ENCODE measurements around the gene FGF18. TPM values are rescaled to one million over a fixed set of nuclear protein-coding genes. Genes with fewer than 3 reads are reported as not detected.
A peak's percentile ranks its signal among the peaks of the same experiment; 100 is the strongest.

Gene FGF18
- polyA plus RNA-seq, 4 donors, result 0.22 to 0.81 (median 0.39) TPM

DNA sequence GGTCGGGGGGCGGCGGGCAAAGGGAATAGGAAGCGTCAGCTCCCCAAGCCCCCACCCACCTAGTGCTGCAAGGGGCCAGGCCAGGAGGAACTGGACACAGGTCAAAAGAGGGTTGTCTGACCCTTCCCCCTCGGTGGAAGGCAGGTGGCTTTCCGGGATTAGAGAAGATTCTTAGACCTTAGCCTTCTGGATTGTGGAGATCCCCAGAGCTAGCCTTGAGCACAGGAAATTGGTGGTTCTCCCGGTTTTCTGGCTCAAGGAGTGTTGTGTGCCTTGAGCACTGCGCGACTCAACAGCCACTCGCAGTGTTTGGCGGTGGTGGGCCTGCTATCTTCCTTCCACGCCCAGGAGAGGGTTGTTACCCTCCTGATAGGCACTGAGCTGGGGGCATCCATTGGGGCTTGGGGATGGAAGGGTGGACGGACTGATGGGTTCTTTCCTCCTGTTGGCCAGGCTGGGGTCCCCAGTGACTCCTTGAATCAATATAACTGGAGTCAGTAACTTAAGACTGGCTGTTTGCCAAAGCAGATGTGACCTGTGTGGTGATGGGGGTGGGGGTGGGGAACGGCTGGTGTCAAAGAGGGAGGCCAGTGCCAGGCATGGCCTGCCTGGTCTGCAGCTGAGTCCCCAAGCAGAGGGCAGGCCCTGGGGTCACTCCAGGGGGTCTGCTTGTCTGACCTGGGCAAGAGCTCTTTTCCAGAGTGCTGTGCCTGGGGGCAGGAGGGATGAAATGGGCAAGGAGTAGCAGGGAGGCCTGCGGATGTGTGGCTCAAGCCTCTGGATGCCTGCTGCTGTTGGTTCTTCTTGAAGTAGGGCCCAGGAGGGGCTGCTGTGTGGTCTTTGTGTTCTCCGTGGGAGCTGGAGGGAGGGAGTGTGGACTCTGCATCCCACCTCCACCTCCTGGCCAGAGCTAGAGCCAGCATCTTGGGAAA, 2.1 kb downstream of the FGF18 start:
- no peak for DNase-seq (ENCODE audit: low read depth in 4 of 4, low spot score in 2 of 4)

DNA sequence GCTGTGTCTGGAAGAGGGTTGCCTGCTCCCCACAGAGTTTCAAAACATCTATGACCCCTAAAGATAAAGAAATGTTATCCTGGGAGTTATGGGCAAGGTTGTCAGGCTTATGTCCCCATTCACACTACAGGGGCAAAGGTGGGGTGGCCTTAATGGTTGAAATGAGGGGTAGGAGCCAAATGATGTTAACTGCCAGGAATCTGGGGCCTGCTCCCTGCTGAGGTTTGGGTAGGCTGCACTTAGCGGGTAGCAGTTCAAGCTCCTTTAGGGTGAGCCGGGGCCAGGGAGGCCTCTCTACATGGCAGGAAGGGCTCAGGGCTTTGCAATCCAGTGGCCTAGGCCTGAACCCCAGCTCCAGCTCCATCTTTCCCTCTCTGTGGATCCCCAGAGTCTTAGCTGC, 3.0 kb downstream of the FGF18 start:
- DNase-seq (ENCODE audit: low read depth in 4 of 4, low spot score in 2 of 4), result no peak

DNA sequence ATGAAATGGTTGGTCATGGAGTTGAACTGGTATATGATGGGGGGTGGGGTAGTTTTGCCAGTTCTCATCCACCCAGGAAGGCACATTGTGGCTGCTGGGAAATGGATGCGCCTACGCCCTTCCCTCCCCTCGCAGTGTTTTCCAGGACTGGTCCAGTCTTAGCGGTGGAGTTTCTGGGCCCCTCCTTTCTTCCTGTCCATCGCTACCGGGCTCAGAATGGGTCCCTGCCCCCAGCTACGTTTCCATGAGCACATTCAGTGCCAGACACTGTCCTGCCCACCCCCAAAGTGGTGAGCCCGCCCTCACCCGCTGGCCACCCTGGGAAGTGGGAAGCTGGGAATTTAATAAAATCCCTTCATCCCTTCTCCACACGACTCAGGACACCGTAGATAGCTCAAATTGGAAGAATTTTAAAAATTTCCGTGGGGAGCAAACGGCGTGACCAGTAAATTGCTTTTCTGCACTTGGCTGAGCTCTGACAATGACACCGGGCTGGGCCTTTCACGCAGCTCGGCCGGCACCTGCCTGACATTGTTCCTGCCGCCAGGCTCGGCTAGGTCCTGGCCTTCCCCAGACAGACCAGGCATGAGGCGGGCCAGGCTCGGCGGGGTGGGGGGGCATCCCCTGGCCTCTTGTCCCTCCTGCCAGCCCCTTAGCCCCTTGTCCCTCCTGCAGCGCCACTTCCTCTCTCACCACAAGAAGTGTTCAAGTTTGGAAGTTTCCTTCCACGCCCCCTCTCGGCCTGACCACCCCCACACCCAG, 3.6 kb downstream of the FGF18 start:
- DNase-seq (ENCODE audit: low read depth in 4 of 4, low spot score in 2 of 4), result peak in 1 of 4 donors; percentile 21

DNA sequence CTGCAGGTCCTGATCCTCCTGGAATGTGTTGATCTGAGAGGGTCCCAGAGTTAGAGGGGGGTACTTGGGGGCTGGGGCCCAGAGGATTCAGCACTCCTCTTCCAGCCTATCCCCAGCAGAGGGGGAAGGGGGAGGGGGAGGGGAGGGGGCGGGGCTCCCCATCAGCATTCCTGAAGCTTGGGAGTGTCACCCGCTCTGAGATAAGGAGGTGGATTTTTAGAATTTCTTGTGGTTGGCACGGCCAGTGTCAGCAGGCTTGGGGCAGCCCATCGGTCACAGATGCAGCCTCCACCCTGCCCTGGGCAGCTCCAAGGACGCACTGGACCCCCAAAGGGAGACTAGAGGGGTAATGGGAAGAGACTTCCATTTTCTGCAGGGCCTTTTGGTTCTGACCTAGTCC, 5.3 kb downstream of the FGF18 start:
- no peak for DNase-seq (ENCODE audit: low read depth in 4 of 4, low spot score in 2 of 4)

DNA sequence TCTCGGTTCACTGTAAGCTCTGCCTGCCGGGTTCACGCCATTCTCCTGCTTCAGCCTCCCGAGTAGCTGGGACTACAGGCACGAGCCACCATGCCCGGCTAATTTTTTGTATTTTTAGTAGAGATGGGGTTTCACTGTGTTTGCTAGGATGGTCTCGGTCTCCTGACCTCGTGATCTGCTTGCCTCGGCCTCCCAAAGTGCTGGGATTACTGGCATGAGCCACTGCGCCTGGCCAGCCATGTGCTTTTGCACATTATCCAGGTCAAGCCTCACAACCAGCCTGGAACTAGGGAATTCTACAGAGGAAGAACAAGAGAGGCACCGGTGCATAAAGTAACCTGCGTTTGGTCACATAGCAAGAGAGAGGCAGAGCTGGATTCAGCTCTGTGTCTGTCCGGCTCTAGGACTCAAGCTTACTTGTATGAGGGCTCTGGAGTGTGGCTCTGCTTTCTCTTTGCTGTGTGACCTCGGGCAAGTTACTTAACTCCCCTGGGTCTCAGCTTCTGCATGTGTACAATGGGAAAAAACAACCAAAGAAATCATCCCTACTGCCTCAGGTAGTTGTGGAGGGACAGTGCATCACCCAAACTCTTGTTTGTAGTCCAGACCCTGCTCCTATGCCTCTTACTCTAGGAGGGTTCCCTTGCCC, 6.3 kb downstream of the FGF18 start:
- no peak for DNase-seq (ENCODE audit: low read depth in 4 of 4, low spot score in 2 of 4)

DNA sequence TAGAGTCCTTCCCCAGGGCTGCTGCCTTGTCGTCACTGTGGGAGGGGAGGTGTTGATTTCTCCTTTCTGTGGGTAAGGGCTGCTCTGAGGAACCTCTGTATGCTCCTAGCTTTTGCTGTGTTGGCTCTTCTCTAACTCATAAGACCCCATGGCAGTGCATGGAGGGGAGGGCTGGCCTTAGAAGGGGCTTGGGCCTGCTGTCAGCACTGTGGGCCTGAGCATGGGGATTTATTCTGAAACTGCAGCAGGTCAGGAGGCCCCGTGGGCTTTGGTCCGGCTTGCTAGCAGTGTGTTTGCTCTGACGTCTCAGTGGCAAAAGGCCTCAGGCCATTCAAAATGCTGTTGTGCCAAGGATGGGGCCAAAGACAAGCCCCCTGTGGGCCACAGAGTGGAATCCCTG, 6.8 kb downstream of the FGF18 start:
- DNase-seq (ENCODE audit: low read depth in 4 of 4, low spot score in 2 of 4), result no peak

DNA sequence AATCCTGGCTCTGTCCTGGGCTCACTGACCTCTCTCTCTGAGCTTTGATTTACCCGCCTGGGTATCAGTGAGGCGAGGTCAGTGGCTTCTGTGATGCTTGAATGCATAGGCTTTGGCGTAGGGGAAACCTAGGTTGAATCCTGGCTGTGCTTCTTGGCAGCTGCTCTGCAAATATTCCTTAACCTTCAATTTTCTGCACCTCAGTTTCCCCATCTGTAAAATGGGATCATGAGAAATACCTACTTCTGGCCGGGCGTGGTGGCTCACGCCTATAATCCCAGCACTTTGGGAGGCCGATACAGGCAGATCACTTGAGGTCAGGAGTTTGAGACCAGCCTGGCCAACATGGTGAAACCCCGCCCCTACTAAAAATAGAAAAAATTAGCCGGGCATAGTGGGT, 7.2 kb downstream of the FGF18 start:
- DNase-seq (ENCODE audit: low read depth in 4 of 4, low spot score in 2 of 4), result no peak

DNA sequence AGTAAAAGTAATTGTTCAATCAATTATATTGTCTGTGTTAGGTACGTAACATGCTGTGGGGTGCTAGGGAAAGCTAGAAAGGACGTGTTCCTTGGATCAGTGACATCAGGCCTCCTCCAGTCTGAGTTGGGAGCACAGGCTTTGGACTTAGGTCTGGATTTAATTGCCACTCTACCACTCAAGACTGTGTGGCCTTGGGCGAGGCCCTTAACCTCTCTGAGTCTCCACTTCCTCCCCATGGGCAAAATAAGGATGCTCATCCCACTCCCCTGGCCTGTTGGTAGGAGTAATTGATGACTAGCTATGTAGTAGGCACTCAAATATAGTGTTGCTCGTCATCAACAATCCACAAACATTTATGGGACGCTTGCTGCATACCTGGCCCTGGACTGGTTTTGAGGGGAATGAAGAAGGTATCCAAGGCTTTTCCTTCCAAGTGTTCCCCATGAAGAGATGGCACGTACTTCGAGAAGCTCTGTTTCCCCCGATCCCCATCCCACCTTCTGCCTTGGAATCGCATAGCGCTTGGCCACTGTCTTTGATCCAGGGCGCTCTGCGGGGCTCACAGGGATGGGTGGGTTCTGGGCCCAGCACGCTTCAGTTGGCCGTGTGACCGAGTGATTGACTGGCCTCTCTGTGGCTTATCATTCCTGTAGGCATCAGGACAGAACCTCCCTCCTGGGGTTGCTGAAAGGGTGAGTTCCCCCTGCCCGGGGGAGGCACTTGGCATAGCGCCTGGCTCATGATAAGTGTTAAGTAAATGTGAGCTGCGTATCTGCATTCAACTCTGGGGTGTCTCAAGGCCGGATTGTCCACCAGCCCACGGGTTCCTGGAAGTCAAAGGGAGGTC, 8.1 kb downstream of the FGF18 start:
- DNase-seq (ENCODE audit: low read depth in 4 of 4, low spot score in 2 of 4), result no peak

DNA sequence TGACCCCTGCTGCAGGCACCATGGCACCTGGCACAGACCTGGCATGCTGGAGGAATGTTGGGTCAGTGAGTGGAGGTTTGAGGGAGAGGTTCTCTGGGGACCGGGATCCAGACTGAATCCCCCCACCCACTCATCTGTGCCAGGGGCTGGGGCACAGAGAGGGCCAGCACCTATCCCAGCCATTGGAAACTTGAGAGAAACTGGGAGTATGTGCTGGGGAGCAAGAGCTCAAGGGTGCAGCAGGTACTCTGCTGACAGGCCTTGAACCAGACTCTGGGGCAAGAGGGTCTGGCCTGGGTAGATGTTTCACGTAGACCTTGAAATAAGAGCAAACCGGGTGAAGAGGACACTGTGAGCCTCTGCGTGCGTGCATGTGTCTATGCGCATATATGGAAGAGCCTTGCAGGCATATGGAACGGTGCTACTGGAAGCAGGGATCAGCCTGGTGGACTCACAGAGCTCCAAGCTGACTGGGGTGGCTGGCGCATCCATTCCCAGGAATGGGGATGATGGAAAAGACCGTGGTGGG, 8.8 kb downstream of the FGF18 start:
- DNase-seq (ENCODE audit: low read depth in 4 of 4, low spot score in 2 of 4), result no peak

DNA sequence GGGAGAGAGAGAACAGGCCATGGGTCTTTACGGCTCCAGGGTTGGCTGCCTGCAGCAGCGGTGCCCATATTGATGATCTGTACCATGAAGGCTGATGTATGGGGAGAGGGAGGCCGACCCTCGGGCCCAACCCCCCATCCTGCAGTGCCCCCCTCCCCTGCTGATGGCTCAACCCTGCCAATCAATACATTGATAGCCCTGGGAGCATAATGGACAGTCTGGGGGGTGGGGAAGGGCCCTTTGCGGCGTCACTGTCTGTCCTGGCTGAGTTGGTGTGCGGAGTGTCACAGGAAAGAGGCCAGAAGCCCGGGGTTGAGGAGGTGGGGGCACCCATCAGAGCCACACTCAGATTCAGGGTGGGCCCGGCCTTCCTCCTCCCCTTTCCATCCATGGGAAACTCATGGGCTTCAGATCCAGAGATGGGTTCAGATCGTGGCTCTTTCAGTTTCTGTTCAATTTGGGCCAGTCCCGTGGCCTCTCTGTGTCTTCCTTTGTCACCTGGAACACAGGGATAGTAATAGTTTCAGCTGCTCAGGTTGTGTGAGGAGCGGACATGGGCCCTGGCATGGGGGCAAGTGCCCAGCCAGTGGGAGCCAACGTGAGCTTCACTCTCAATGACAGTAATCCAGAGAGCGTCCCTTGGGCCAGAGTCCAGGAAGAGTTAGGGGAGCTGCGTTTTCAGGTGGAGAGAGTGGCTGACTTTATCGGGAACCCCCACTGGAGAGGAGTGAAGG, 9.5 kb downstream of the FGF18 start:
- no peak for DNase-seq (ENCODE audit: low read depth in 4 of 4, low spot score in 2 of 4)

DNA sequence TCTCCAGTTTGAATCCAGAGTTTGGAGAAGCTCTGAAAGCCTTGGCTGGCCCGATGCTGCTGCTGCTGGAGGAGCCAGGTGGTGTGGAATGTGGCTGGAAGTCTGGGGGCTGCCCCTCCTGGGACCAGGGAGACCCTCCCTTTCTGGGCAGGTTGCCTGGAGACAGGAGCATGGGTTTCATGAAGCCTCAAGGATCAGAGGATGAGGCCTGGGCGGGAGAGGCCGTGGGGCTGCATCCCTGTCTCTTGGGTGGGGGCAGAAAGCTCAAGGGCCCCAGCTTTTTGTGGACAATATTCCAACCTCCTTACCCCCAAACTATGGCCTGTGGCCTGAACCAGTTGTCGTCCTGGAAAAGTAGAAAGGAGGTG, 10.1 kb downstream of the FGF18 start:
- DNase-seq (ENCODE audit: low read depth in 4 of 4, low spot score in 2 of 4), result no peak

DNA sequence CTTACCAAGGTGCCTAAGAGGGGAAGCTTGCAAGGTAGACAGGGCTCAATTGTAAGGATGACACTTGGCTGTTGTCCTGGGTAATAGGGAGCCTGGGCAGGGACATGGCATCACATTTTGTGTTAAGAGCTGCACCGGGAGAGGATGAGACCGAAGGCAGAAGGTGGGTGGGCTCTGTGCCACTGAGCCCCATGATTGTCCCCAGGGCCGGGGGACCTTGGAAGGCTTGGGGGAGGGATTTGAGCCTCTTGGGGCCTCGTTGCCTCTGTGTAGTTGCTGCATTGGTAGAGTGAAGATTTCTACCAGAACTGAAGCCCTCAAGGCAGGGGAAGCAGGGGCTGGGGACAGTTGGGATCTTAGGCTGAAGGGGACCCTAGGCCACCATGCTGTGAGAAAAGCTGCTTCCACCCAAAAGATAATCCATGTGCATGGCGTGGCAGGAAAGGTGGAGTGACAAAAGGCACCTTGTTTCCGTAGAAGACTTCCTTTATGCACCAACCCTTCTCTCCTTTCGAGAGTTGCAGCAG, 11.9 kb downstream of the FGF18 start:
- DNase-seq (ENCODE audit: low read depth in 4 of 4, low spot score in 2 of 4), result no peak

DNA sequence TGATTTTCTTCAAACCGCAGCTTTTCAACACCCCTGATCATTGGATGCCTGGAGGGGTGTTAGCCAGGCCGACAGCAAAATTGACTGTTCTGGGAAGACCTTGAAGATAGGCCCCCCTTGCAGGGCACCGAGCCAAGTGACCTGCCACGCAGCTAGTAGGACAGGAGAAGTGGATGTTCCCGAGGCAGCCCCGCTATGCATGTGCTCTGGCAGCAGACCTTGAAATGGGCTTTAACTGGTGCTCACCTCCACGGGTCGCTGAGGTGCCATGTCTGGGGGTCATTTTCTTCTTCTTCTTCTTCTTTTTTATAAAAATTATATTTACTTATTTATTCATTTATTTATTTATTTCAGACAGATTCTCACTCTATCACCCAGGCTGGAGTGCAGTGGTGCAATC, 12.6 kb downstream of the FGF18 start:
- DNase-seq (ENCODE audit: low read depth in 4 of 4, low spot score in 2 of 4), result no peak

DNA sequence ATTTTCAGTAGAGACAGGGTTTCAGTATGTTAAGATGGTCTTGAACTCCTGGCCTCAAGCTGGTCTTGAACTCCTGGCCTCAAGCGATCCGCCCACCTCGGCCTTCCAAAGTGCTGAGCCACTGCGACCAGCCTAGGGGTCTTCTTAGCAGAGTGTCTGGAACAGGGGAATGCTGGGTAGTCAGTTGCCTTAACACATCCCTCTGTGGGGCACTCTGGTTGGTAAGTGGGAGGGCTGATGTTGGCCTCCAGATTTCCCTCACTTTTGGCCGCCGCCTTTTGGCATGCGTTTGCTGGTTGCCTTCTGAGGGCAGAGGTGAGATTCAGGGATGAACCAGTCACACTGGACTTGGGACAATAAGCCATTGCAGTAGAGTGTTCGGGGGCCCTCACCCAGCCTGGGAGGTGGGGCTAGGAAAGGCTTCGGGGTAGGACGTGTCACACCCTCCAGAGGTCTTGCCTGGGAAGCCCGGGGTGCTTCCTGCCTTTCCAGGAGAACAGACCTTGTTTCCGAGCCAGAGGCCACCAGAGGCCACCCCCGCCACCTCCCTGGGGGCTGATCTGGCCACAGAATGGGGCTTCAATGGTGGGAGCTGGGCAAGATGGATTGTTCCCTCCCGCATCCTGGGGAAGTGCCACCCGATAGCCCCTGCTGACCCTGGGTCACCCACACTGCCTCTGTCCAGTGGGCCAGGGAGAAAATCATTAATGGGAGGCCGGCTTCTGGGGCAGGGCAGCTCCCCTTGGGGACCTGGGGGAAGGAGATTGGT, 13.3 kb downstream of the FGF18 start:
- no peak for DNase-seq (ENCODE audit: low read depth in 4 of 4, low spot score in 2 of 4)

DNA sequence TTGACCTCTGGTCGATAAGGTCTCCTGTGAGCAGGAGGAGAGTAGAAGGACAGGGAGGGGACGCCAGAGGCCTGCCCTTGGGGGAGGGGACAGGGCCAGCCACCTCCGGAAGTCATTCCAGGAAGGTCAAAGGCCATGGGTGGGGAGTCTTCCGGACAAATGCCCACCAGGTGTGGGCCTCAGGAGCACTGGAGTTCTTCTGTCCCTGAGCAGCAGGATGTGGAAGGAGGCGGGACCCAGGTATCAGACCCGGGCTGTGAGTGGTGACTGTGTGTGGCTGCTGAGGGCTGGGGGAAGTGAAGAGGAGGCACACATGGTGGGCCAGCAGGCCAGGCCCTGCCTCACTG, 13.9 kb downstream of the FGF18 start:
- no peak for DNase-seq (ENCODE audit: low read depth in 4 of 4, low spot score in 2 of 4)

DNA sequence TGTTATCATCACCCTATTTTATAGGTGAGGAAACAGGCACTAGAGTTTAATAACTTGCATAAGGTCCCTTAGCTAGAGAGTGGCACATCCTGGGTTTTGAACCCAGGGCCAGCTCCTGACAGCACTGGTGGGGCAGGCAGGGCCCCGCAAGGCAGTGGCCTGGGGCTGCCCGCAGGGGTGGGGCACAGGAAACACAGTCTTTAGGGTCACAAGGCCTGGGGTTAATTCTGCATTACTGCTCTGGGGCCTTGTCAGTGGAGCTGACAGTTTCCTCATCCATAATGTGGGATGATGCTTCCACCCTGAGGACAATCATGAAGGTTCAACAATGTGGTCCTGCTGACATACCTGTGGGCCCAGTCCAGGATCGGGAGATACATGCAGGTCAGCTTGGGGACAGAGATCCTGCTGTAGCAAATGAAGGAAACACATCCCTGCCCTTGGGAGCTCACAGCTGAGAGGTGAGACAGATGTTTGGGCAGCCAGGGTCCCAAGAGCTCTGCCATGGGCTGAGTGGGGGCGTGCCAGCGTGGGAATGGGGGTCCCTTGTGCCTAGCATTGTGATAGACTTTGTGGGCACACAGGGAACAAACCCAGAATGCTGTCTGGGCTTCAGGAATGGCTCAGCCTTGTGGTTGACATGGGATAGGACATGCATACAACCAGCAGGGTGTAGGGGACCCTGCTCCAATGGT, 14.7 kb downstream of the FGF18 start:
- DNase-seq (ENCODE audit: low read depth in 4 of 4, low spot score in 2 of 4), result no peak

DNA sequence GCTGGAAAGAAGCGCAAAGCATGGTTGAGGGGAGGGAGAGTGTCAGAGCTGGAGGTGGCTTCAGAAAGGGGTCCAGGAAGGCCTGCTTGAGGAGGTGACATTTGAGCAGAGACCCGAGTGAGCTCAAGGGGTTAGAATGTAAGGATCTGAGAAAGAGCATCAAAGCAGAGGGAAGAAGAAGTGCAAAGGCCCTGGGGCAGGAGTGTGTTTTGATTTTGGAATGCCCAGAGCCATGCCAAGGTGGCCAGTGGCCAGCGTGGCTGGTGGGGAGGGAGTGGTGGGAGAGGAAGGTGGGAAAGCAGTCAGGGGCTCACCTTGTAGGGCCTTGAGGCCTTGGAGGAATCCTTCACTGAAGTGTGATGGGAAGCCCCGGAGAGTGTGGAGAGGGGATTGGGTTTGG, 15.4 kb downstream of the FGF18 start:
- DNase-seq (ENCODE audit: low read depth in 4 of 4, low spot score in 2 of 4), result no peak

DNA sequence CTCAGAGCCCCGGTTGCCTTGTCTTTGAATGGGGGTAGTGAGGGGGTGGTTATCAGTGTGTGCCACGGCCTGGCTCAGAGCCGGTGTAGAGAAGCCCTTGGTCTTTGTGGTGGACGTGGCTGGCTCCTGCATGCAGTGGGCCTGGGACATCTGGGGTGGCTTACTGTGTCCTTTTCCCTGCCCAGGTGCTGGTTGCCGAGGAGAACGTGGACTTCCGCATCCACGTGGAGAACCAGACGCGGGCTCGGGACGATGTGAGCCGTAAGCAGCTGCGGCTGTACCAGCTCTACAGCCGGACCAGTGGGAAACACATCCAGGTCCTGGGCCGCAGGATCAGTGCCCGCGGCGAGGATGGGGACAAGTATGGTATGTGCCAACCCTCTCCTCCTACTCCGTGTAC, 16.5 kb downstream of the FGF18 start:
- no peak for DNase-seq (ENCODE audit: low read depth in 4 of 4, low spot score in 2 of 4)

Measured in left renal cortex interstitium (tissue), 4 donors.